ENCODE data around the gene ELP1.
A peak's percentile ranks its signal among the peaks of the same experiment; 100 is the strongest.
"Not testable (repeated sequence)": the region's sequence is repeated elsewhere in the genome, so short reads cannot be mapped to it uniquely, and the experiment has no call there.

ELP1 gene

GRCh38 chr9:108842610-108843295, 91.2 kb downstream of the ELP1 start:
- H3K4me3 ChIP-seq, result 0 out of 20 replicates have a peak overlapping the region, but pooled peaks of 1 of the 10 experiments have one; percentile 3
- peaks cover 0 to 15% (median 4%) of the 10 kb centered on the region in 11 experiments; a peak in 6 of 22 replicates for H3K9me3 ChIP-seq (replicated peaks in 1 of 11)
- no peaks in the 10 kb centered on the region for H3K27me3 ChIP-seq
- peaks cover 28 to 58% (median 44%) of the 10 kb centered on the region in 10 experiments for H3K4me1 ChIP-seq
- peak overlapping the region in 8 of 11 experiments; percentile 0 to 72 (median 48); a peak in 15 of 22 replicates for H3K27ac ChIP-seq
- TF ChIP-seq Cebpa-rat (IDR thresholded peaks at IDR 0.05), result no peak
- no peaks in the 10 kb centered on the region; a peak in 1 of 22 replicates for H3K36me3 ChIP-seq
- peak overlapping the region; percentile 44 to 85 (median 63) for H3K4me2 ChIP-seq
- H4K20me1 ChIP-seq, result no peaks in the 10 kb centered on the region
- peak overlapping the region in 5 of 11 experiments; percentile 5 to 41 (median 18); a peak in 8 of 22 replicates for H3K9ac ChIP-seq

GRCh38 chr9:108839561-108839960, 94.4 kb downstream of the ELP1 start:
- not testable (repeated sequence) for H3K36me3 ChIP-seq; H4K20me1 ChIP-seq; H3K27me3 ChIP-seq; H3K4me2 ChIP-seq; H3K27ac ChIP-seq; H3K9me3 ChIP-seq (replicated peaks in 1 of 11); H3K9ac ChIP-seq; H3K4me3 ChIP-seq
- H3K4me1 ChIP-seq, result peaks cover 43 to 64% (median 54%) of the 10 kb centered on the region in 10 experiments

- H3K27ac ChIP-seq, result no peak overlapping the region
- peaks cover 46 to 65% (median 60%) of the 10 kb centered on the region in 10 experiments for H3K4me1 ChIP-seq
Observed at GRCh38 chr9:108838017-108838416, 95.9 kb downstream of the ELP1 start.

GRCh38 chr9:108837530-108837929, 96.4 kb downstream of the ELP1 start:
- H3K4me1 ChIP-seq, result peaks cover 41 to 65% (median 59%) of the 10 kb centered on the region in 10 experiments
- 0 out of 22 replicates have a peak overlapping the region, but pooled peaks of 1 of the 11 experiments have one; percentile 3 for H3K27ac ChIP-seq
- H3K9ac ChIP-seq, result no peak overlapping the region

More at GRCh38 chr9:108838017-108838416, 95.9 kb downstream of the ELP1 start:
- Histone ChIP-seq H3K9ac (no peak overlapping the region), H3K9me3 (replicated peaks in 1 of 11) (peaks cover 0 to 7% (median 3%) of the 10 kb centered on the region in 11 experiments; a peak in 3 of 22 replicates), H3K27me3 (no peaks in the 10 kb centered on the region), H3K36me3 (no peaks in the 10 kb centered on the region), H3K4me3 (no peak overlapping the region), H4K20me1 (no peaks in the 10 kb centered on the region), H3K4me2 (peak overlapping the region in 8 of 11 experiments; percentile 23 to 87 (median 78); a peak in 8 of 22 replicates)
- no peak for TF ChIP-seq Cebpa-rat (IDR thresholded peaks at IDR 0.05)

GRCh38 chr9:108836781-108837180, 97.1 kb downstream of the ELP1 start:
- no peak for TF ChIP-seq Cebpa-rat (IDR thresholded peaks at IDR 0.05)
- Histone ChIP-seq H3K27ac (peak overlapping the region in 7 of 11 experiments; percentile 71 to 87 (median 82); a peak in 9 of 22 replicates), H4K20me1 (no peaks in the 10 kb centered on the region), H3K9me3 (replicated peaks in 1 of 11) (peaks cover 0 to 14% (median 4%) of the 10 kb centered on the region in 11 experiments; a peak in 5 of 22 replicates), H3K9ac (peak overlapping the region in 1 of 11 experiments; percentile 6; a peak in 1 of 22 replicates), H3K36me3 (no peaks in the 10 kb centered on the region), H3K27me3 (no peaks in the 10 kb centered on the region), H3K4me1 (peaks cover 34 to 65% (median 55%) of the 10 kb centered on the region in 10 experiments), H3K4me2 (peak overlapping the region; percentile 56 to 87 (median 80)), H3K4me3 (no peak overlapping the region)

More at GRCh38 chr9:108837530-108837929, 96.4 kb downstream of the ELP1 start:
- Histone ChIP-seq H3K4me2 (peak overlapping the region; percentile 23 to 87 (median 80); a peak in 21 of 22 replicates), H3K4me3 (no peak overlapping the region), H3K9me3 (replicated peaks in 1 of 11) (peaks cover 0 to 11% (median 4%) of the 10 kb centered on the region in 11 experiments; a peak in 5 of 22 replicates), H4K20me1 (no peaks in the 10 kb centered on the region), H3K27me3 (no peaks in the 10 kb centered on the region), H3K36me3 (no peaks in the 10 kb centered on the region)
- no peak for TF ChIP-seq Cebpa-rat (IDR thresholded peaks at IDR 0.05)

GRCh38 chr9:108836319-108836718, 97.6 kb downstream of the ELP1 start:
- H3K9me3 ChIP-seq (replicated peaks in 1 of 11), result peaks cover 0 to 16% (median 4%) of the 10 kb centered on the region in 11 experiments; a peak in 5 of 22 replicates
- peak overlapping the region in 3 of 11 experiments; percentile 6 to 42 (median 39); a peak in 2 of 22 replicates for H3K9ac ChIP-seq
- H3K4me3 ChIP-seq, result no peak overlapping the region
- peaks cover 34 to 65% (median 58%) of the 10 kb centered on the region in 10 experiments for H3K4me1 ChIP-seq
- H3K36me3 ChIP-seq, result no peaks in the 10 kb centered on the region
- H3K27me3 ChIP-seq, result no peaks in the 10 kb centered on the region
- peak overlapping the region in 9 of 11 experiments; percentile 59 to 87 (median 79); a peak in 15 of 22 replicates for H3K27ac ChIP-seq
- H3K4me2 ChIP-seq, result peak overlapping the region; percentile 56 to 87 (median 80)
- H4K20me1 ChIP-seq, result no peaks in the 10 kb centered on the region
- TF ChIP-seq Cebpa-rat (IDR thresholded peaks at IDR 0.05), result no peak

GRCh38 chr9:108835831-108836230, 98.1 kb downstream of the ELP1 start:
- Histone ChIP-seq H3K27ac (peak overlapping the region in 10 of 11 experiments; percentile 2 to 87 (median 79); a peak in 17 of 22 replicates), H3K27me3 (no peaks in the 10 kb centered on the region), H3K9ac (peak overlapping the region in 5 of 11 experiments; percentile 39 to 69 (median 47); a peak in 7 of 22 replicates), H3K9me3 (replicated peaks in 1 of 11) (peaks cover 0 to 21% (median 4%) of the 10 kb centered on the region in 11 experiments; a peak in 5 of 22 replicates), H3K36me3 (no peaks in the 10 kb centered on the region), H3K4me2 (peak overlapping the region; percentile 56 to 87 (median 80)), H3K4me1 (peaks cover 34 to 70% (median 60%) of the 10 kb centered on the region in 10 experiments), H3K4me3 (no peak overlapping the region), H4K20me1 (no peaks in the 10 kb centered on the region)
- TF ChIP-seq Cebpa-rat (IDR thresholded peaks at IDR 0.05), result no peak

GRCh38 chr9:108834959-108835665, 98.8 kb downstream of the ELP1 start:
- peak in 5 of 11 experiments; percentile 37 to 83 (median 46); a peak in 9 of 22 replicates for TF ChIP-seq Cebpa-rat (IDR thresholded peaks at IDR 0.05)
- peak overlapping the region in 10 of 11 experiments; percentile 2 to 87 (median 79); a peak in 19 of 22 replicates for H3K27ac ChIP-seq
- peak overlapping the region; percentile 56 to 87 (median 80) for H3K4me2 ChIP-seq

More at GRCh38 chr9:108834959-108835665, 98.8 kb downstream of the ELP1 start:
- Histone ChIP-seq H3K36me3 (no peaks in the 10 kb centered on the region), H3K27me3 (no peaks in the 10 kb centered on the region), H3K4me1 (peaks cover 34 to 74% (median 60%) of the 10 kb centered on the region in 10 experiments), H3K9me3 (replicated peaks in 1 of 11) (peaks cover 0 to 22% (median 4%) of the 10 kb centered on the region in 11 experiments; a peak in 5 of 22 replicates), H3K9ac (peak overlapping the region in 9 of 11 experiments; percentile 13 to 69 (median 62); a peak in 18 of 22 replicates), H3K4me3 (peak overlapping the region in 5 of 10 experiments; percentile 10 to 42 (median 28); a peak in 7 of 20 replicates), H4K20me1 (no peaks in the 10 kb centered on the region)
